ENCODE results near the gene PDZD4. TPM values are rescaled to one million over a fixed set of nuclear protein-coding genes. Genes with fewer than 3 reads are reported as not detected.
A peak's percentile ranks its signal among the peaks of the same experiment; 100 is the strongest.

The PDZD4 gene
- polyA plus RNA-seq, 5 donors = 8.5 to 13.9 (median 10.4) TPM

DNA sequence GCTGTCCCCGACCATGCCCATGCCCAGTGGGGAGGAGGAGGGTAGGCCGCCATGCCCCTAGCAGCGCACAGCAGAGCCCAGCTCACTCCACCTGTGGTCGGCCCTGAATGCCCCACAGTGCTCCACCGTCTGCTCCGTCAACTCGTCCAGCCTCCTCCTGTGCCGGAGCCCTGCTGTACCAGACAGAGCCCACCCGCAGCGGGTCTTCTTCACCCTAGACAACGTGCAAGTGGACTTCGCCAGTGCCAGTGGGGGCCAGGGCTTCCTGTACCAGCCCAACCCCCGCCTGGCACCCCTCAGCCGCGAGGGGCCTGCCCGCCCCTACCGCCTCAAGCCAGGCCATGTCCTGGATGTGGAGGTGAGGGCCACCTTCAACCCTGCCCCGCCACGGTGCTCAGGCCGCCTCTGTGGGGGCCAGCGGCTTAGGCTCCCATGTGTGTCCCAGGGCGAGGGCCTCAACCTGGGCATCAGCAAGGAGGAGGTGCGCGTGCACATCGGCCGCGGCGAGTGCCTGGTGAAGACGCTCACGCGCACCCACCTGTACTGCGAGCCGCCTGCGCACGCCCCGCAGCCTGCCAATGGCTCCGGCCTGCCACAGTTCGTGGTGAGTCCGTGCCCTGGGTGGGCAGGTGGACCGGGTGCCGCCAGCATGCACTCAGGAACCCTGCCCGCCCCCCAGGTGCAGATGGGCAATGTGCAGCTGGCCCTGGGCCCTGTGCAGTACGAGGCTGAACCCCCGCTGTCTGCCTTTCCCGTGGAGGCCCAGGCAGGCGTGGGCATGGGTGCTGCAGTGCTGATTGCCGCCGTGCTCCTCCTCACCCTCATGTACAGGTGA, 56.4 kb downstream of the PDZD4 start:
- no peak for DNase-seq

DNA sequence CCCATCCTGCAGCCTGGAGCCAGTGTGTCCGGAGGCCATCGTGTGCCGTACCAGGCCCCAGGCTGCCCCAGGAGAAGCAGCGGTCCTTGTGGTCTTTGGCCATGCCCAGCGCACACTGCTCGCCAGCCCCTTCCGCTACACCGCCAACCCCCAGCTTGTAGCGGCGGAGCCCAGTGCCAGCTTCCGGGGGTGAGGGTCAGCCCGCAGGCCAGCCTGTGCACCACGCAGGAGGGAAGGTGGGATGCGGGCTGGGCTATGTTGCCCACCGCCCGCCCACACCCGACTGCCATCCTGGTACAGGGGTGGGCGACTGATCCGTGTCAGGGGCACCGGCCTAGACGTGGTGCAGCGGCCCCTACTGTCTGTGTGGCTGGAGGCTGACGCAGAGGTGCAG, 57.1 kb downstream of the PDZD4 start:
- DNase-seq = no peak

DNA sequence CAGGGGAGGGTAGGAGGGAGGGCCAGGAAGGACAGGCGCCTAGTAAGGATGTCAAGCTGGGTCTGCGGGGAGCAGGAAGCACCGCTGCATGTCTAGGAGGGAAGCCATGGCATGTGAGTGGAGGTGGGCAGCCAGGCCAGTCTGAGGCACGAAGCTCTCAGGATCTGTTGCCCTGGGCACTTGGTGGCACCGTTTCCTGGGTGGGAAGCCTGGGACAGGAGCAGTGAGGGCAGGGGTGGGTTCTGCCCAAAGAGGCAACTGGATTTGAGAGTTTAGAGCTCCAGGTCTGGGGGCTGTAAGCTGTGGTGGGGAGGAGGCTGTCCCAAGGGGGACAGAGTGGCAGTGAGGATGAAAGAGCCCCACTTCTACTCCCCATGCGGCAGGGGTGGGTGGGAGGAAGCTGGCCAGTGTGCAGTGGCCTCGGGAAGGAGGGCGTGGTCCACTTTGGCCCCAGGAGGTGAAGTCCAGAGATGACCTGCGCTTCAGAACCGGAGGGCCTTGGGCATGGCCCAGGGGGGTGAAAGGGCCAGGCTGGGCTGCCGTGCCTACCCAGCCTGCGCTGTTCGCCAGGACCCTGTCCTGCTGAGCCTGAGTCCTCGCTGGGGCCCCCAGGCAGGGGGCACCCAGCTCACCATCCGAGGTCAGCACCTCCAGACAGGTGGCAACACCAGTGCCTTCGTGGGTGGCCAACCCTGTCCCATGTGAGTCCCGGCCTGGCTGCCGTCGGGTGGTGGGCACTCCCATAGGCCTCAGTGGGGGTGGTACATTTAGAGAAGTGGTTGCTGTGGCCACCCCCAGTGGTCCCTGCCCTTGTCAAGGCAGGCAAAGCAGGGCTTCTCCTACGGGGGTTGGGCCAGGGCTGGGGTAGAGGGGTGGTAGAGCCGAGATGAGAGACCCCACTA, 57.8 kb downstream of the PDZD4 start:
- no peak for DNase-seq

DNA sequence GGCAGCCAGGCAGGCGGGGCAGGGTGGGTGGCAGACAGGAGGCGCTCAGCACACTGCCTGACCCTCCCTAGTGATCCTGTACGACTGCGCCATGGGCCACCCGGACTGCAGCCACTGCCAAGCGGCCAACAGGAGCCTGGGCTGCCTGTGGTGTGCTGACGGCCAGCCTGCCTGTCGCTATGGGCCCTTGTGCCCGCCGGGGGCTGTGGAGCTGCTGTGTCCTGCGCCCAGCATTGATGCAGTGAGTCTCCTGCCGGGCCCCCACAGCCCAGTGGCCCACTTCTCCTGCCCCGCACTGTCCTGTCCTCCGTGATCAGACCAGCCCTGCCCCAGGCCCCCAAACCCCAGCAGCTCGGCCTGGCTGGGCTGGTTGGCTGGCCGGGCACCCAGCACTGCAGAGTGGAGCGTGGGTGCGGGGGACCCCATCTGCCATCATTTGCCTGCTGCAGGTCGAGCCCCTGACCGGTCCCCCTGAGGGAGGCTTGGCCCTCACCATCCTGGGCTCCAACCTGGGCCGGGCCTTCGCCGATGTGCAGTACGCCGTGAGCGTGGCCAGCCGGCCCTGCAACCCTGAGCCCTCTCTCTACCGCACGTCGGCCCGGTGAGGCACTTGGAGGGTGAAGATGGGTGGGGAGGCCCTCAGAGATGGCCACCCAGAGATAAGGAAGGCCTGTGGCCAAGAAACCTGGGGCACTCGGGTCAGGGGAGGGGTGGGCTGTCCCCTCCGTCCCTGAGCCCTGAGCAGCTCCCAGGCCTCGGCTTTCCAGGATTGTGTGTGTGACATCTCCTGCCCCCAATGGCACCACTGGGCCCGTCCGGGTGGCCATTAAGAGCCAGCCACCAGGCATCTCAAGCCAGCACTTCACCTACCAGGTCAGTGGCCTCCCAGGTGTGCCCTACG, 58.7 kb downstream of the PDZD4 start:
- DNase-seq = no peak

DNA sequence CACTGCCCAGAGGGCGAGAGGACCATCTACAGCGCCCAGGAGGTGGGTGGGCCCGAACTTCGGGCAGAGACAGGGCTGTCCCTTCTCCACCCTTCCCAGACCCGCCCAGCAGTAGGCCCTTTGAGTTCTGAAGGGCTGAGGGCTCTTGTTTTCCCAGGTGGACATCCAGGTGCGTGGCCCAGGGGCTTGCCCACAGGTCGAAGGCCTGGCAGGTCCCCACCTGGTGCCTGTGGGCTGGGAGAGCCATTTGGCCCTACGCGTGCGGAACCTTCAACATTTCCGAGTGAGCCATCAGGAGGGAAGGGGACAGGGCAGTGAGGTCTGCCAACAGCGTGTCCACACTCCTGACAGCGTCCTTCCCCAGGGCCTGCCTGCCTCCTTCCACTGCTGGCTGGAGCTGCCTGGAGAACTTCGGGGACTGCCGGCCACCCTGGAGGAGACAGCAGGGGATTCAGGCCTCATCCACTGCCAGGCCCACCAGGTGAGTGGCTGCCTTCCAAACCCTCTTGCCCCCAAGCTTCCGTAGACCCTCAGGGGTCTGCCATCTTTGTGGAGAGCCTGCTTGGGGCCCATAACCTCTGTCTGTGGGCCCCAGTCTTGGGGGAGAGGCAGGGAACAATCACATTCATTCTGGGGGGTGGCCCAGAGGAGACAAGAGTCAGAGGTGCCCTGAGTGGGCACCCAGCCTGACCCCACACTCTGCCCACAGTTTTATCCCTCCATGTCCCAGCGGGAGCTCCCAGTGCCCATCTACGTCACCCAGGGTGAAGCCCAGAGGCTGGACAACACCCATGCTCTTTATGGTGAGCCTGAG, 59.5 kb downstream of the PDZD4 start:
- no peak for DNase-seq

DNA sequence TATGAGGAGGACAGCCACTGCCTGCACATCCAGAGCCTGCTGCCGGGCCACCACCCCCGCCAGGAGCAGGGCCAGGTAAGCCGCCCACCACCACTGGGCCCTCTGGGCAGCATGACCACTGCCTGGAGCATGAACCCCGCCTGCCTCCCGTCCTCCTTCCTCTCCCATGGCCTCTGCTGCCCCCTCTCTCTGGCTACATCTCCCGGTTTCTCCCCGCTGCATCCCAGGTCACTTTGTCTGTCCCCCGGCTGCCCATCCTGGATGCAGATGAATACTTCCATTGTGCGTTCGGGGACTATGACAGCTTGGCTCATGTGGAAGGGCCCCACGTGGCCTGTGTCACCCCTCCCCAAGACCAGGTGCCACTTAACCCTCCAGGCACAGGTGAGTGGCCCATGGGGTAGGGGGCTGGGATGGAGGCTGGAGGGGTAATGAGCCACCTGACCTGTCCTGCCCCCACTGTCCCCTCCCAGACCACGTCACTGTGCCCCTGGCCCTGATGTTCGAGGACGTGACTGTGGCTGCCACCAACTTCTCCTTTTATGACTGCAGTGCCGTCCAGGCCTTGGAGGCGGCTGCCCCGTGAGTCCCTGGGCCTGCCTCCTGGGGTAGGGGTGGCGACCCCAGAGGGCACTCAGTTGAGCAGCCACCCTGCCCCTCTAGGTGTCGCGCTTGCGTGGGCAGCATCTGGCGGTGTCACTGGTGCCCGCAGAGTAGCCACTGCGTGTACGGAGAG, 60.3 kb downstream of the PDZD4 start:
- no peak for DNase-seq

DNA sequence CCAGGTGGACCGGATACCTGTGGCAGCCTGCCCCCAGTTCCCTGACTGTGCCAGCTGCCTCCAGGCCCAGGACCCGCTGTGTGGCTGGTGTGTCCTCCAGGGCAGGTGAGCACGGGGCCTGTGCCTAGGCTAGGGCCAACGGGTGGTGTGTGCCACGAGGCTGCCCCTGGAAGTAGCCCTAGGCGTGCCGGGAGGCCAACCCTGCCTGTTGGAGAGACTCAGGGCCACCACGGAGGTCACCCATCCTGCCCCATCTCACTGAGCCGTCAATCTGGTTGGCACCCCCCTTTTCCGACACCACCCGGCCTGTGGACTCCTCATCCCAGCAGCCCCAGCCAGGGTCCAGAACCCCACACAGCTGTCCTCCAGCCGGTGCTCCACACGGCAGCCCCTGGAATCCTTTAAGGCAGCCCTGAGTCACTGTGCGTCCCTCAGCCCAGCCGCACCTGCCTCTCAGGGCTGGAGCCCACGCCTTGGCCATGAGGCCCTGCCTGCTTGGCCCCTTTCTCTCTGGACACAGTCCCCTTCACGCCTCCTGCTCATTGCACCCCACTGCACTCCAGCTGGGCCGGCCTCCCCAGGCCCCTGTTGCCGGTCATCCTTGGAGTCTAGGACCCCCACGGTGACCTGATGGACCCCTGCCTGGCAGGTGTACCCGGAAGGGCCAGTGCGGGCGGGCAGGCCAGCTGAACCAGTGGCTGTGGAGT, 61.0 kb downstream of the PDZD4 start:
- no peak for DNase-seq

DNA sequence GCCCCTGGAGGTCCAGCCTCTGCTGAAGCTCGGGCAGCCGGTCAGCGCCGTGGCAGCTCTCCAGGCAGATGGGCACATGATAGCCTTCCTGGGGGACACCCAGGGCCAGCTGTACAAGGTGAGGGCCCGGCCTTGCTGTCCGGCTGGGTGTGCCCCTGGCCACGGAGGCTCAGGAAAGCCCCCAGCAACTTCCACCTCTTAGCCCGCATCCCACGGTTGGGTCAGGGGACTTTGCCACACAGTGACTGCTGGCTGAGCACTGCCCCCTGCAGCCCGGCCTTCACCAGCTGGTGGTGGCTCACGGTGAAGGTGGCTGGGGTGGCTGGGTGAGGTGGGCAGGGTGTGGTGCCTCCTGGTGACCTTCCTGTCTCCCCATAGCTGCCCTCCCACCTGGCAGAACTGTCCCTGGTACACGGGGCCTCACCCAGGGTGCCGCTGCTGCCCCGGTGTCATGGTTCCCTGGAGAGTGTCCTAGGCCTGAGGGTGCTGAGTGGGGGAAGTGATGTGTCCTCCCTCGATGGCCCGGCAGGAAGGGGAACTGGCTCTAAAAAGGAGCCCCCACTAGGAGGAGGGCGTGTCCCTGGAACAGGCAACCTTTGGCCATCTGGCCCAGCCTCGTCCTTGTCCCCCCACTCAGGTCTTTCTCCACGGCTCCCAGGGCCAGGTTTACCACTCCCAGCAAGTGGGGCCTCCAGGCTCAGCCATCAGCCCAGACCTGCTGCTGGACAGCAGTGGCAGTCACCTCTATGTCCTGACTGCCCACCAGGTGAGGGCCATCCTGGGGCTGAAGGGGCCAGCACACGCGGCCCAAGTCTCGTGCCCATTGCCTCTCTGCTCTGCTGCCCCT, 61.8 kb downstream of the PDZD4 start:
- DNase-seq = no peak

DNA sequence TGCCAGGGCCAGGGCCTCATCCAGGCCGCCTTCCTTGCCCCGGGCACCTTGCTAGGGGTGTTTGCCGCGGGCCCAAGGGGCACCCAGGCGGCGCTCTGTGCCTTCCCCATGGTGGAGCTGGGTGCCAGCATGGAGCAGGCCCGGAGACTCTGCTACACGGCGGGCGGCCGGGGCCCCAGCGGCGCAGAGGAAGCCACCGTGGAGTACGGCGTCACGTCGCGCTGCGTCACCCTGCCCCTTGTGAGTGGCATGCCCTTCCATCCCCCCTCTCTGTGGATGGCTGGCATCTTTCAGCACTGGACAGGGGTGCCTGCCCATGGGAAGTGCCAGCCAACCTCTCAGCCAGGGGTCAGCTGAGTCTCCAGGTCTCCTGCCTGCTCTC, 62.7 kb downstream of the PDZD4 start:
- no peak for DNase-seq

DNA sequence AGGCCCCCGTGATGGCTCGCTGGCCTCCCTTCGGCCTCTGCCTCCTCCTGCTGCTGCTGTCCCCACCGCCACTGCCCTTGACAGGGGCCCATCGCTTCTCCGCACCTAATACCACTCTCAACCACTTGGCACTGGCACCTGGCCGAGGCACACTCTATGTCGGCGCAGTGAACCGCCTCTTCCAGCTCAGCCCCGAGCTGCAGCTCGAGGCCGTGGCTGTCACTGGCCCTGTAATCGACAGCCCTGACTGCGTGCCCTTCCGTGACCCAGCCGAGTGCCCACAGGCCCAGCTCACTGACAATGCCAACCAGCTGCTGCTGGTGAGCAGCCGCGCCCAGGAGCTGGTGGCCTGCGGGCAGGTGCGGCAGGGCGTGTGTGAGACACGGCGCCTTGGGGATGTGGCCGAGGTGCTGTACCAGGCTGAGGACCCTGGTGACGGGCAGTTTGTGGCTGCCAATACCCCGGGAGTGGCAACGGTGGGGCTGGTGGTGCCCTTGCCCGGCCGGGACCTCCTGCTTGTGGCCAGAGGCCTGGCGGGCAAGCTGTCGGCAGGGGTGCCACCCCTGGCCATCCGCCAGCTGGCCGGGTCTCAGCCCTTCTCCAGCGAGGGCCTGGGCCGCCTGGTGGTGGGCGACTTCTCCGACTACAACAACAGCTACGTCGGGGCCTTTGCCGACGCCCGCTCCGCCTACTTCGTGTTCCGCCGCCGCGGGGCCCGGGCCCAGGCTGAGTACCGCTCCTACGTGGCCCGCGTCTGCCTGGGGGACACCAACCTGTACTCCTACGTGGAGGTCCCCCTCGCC, 63.3 kb downstream of the PDZD4 start:
- no peak for DNase-seq

DNA sequence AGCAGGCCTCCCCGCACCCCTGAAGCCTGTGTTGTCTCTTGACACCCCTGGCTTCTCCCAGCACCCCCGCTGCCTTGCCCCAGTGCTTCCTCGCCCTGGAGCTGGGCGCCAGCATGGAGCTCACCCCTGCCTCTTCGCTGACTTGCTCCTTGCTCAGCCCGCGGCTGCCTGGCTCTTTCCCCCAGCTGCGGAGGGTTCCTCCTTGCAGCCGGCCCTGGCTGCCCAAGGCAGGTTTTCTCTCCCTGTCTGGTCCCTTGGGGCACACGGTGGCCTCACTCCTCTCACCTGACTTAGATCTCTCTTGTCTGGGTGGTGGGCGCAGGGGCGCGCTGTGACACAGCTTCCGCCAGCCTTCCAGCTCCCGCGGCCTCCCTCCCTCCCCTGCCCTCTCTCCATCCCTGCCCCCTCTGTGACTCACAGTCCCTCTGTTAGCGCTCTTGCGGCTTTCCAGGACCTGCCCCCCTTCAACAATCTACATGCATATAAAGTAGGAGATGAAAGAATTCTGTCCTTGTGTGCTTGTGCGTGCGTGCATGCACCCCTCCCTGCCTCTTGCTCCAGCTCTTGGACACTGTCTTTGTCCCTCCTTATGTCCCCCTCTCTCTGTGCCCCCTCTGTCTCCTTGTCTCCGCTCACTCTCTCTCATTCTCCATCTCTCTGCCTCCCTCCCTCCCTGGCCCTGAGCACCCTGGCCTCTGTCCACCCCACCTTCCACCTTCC, 64.1 kb downstream of the PDZD4 start:
- no peak for DNase-seq

DNA sequence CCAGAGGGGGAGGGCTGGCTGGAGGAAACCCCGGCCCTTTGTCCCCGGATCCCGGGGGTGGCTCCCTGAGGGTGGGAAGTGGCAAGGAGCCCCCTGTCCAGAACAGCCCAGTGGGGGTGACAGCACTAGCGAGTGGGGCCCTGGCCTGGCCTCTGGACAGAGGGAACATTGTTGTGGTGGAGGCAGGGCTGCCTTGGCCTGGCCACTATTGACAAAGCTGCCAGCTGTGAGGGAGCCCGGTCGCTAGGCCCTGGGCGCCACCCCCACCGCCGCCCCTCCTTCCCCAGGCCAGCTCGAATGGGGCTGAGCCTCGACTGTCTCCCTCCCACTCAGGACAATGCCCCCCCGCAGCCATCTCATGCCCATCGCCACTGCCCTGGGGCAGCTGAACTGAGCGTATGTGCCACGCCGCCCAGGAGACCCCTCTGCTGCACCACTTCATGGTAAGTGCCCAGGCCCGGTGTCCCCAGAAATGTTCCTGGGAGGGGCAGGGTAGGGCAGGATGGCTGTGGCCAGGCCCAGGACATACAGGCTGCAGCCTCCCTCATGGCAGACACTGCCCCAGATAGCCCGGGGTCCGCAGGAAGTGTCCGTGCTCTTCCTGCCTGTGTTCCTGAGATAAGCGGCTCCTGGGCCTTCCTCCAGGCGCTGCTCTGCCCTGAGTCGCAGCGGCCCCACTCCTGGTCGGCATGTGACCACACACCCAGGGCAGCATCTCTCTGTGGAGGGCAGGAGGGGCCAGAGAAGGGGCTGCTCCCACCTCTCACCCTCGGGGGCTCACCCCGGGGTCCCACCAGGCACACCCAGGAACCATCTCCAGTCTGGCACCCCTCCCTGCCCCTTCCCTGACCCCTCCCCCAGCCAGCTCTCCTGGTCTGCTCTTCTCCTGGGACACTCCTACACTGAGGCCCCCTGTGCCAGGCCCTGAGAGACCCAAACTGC, 64.9 kb downstream of the PDZD4 start:
- no peak for DNase-seq

DNA sequence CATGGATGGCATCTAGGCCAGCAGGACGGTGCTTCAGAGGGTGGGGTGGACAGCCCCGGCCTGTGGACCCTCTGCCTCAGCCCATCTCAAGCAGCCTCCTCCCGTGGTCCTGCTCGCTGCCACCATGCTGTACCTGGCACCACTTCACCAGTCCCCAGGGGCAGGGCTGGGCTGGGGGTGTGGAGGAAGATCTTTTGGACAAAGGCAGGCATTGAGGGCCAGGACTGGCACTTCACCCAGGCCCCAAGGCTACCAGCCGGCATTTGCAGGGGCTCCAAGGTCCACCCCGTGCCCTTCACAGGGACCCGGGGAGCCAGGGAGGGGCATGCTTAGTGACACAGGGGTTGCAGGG, 65.6 kb downstream of the PDZD4 start:
- no peak for DNase-seq

DNA sequence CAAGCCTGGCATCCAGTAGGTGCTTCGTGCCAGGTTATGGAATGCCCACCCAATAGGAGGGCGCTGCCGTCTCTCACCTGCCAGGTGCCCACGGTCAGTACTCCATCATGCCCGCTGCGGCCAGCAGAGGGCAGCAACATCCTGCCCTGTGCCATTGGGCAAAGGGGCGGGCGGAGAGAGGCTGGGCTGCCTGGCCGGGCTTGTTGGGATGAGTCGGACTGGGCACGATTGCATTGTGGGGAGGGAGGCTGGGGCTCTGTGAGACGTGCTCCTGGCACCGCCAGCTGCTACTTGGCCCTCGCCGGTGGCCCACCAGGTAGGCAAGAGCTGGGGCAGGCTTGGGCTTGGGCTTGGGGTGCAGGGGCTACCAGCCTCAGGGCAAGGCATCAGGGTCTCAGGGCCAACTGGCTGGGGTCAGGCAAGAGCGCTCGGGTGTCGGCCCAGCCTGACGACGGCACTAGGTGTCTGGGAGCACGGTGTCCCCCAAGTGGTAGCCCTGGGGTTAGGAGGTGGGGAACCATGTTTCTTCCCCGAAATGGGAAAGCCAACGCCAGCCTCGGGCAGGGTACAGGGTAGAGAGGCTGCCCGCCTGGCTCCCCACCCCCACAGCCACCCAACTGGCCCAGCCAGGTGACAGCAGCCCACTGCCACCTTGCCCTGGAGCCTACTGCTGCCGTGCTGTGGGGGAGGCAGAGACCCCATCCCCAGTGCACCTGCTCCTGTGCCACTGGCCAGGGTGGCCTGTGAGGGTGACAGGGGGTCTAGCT, 66.2 kb downstream of the PDZD4 start, which contains the start of gene PLXNB3:
Gene PLXNB3 (plus strand): TSS at position 261 of the 767 bp plus-strand sequence. CDS start 1,287 bp downstream, outside the sequence.
- DNase-seq = peak in 1 of 2 donors; percentile 41
